Measurements from ENCODE around the gene COPRS.

Gene COPRS

DNA sequence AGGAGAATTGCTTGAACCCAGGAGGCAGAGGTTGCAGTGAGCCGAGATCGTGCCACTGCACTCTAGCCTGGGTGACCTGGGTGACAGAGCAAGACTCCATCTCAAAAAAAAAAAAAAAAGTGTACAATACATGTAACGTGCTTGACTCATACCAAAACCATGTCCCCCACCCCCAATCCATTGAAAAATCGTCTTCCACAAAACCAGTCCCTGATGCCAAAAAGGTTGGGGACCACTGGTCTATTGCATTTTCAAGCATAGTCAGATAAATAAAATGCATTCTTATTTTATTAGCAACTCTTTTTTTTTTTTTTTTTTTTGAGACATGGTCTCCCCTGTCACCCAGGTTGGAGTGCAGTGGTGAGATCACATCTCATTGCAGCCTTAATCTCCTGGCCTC, 52.1 kb downstream of the COPRS start (continued):
- TF ChIP-seq, protein P1, sequence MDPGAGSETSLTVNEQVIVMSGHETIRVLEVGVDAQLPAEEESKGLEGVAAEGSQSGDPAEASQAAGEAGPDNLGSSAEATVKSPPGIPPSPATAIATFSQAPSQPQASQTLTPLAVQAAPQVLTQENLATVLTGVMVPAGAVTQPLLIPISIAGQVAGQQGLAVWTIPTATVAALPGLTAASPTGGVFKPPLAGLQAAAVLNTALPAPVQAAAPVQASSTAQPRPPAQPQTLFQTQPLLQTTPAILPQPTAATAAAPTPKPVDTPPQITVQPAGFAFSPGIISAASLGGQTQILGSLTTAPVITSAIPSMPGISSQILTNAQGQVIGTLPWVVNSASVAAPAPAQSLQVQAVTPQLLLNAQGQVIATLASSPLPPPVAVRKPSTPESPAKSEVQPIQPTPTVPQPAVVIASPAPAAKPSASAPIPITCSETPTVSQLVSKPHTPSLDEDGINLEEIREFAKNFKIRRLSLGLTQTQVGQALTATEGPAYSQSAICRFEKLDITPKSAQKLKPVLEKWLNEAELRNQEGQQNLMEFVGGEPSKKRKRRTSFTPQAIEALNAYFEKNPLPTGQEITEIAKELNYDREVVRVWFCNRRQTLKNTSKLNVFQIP (CRISPR knock-in tag; IDR thresholded peaks at IDR 0.05; ENCODE audit: borderline replicate concordance, low read depth) = no peak

DNA sequence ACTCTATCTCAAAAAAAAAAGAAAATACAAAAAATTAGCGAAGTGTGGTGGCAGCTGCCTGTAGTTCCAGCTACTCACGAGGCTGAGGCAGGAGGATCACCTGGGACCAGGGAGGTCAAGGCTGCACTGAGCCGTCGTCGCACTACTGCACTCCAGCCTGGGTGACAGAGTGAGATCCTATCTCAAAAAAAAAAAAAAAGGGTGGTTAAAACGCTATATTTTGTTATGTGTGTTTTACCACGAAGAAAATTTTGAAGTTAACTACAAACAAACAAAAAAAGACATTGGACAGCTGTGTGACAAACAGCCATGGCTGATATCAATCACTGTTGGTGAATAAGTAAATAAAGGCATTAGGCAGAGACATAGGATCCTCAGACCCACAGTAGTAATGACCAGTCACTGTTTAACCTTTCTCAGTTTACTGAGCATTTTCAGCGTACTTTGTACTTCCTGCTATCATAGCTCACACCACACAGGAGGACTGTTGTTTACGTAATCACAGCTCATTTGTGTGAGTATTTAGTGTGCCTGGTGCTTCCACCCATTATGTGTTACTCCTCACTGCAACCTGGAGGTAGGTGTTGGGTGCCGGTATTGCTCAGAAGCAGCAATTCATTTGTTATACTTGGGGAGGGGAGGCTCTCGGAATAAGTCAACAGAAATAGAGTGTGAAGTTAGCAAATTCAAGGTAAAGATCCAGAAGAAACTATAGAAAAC, 55.4 kb downstream of the COPRS start:
- TF ChIP-seq, protein P2, sequence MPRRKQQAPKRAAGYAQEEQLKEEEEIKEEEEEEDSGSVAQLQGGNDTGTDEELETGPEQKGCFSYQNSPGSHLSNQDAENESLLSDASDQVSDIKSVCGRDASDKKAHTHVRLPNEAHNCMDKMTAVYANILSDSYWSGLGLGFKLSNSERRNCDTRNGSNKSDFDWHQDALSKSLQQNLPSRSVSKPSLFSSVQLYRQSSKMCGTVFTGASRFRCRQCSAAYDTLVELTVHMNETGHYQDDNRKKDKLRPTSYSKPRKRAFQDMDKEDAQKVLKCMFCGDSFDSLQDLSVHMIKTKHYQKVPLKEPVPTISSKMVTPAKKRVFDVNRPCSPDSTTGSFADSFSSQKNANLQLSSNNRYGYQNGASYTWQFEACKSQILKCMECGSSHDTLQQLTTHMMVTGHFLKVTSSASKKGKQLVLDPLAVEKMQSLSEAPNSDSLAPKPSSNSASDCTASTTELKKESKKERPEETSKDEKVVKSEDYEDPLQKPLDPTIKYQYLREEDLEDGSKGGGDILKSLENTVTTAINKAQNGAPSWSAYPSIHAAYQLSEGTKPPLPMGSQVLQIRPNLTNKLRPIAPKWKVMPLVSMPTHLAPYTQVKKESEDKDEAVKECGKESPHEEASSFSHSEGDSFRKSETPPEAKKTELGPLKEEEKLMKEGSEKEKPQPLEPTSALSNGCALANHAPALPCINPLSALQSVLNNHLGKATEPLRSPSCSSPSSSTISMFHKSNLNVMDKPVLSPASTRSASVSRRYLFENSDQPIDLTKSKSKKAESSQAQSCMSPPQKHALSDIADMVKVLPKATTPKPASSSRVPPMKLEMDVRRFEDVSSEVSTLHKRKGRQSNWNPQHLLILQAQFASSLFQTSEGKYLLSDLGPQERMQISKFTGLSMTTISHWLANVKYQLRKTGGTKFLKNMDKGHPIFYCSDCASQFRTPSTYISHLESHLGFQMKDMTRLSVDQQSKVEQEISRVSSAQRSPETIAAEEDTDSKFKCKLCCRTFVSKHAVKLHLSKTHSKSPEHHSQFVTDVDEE (CRISPR knock-in tag; IDR thresholded peaks at IDR 0.05) = no peak
- TF ChIP-seq SNAI2 (CRISPR knock-in tag; IDR thresholded peaks at IDR 0.05) (no peak), ESRRG (CRISPR knock-in tag; IDR thresholded peaks at IDR 0.05) (no peak), BACH2 (CRISPR knock-in tag; IDR thresholded peaks at IDR 0.05; ENCODE audit: borderline replicate concordance) (no peak), OSR1 (CRISPR knock-in tag; IDR thresholded peaks at IDR 0.05) (no peak), RARB (CRISPR knock-in tag; IDR thresholded peaks at IDR 0.05) (no peak), PPARA (CRISPR knock-in tag; IDR thresholded peaks at IDR 0.05; ENCODE audit: borderline replicate concordance) (no peak), ZFP30 (CRISPR knock-in tag; IDR thresholded peaks at IDR 0.05) (no peak), TCF4 (CRISPR knock-in tag; IDR thresholded peaks at IDR 0.05; ENCODE audit: borderline replicate concordance) (no peak), ARNTL (CRISPR knock-in tag; IDR thresholded peaks at IDR 0.05; ENCODE audit: borderline replicate concordance, low read depth) (no peak), ZNF8 (CRISPR knock-in tag; IDR thresholded peaks at IDR 0.05) (no peak), TOX (CRISPR knock-in tag; IDR thresholded peaks at IDR 0.05; ENCODE audit: borderline replicate concordance) (no peak)
- TF ChIP-seq, protein P3, sequence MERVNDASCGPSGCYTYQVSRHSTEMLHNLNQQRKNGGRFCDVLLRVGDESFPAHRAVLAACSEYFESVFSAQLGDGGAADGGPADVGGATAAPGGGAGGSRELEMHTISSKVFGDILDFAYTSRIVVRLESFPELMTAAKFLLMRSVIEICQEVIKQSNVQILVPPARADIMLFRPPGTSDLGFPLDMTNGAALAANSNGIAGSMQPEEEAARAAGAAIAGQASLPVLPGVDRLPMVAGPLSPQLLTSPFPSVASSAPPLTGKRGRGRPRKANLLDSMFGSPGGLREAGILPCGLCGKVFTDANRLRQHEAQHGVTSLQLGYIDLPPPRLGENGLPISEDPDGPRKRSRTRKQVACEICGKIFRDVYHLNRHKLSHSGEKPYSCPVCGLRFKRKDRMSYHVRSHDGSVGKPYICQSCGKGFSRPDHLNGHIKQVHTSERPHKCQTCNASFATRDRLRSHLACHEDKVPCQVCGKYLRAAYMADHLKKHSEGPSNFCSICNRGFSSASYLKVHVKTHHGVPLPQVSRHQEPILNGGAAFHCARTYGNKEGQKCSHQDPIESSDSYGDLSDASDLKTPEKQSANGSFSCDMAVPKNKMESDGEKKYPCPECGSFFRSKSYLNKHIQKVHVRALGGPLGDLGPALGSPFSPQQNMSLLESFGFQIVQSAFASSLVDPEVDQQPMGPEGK (CRISPR knock-in tag; IDR thresholded peaks at IDR 0.05; ENCODE audit: borderline replicate concordance) = no peak
- TF ChIP-seq, protein P1 (CRISPR knock-in tag; IDR thresholded peaks at IDR 0.05; ENCODE audit: borderline replicate concordance, low read depth) = no peak
- TF ChIP-seq, protein P4, sequence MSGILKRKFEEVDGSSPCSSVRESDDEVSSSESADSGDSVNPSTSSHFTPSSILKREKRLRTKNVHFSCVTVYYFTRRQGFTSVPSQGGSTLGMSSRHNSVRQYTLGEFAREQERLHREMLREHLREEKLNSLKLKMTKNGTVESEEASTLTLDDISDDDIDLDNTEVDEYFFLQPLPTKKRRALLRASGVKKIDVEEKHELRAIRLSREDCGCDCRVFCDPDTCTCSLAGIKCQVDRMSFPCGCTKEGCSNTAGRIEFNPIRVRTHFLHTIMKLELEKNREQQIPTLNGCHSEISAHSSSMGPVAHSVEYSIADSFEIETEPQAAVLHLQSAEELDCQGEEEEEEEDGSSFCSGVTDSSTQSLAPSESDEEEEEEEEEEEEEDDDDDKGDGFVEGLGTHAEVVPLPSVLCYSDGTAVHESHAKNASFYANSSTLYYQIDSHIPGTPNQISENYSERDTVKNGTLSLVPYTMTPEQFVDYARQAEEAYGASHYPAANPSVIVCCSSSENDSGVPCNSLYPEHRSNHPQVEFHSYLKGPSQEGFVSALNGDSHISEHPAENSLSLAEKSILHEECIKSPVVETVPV (CRISPR knock-in tag; IDR thresholded peaks at IDR 0.05) = no peak
- no peak for ATAC-seq

DNA sequence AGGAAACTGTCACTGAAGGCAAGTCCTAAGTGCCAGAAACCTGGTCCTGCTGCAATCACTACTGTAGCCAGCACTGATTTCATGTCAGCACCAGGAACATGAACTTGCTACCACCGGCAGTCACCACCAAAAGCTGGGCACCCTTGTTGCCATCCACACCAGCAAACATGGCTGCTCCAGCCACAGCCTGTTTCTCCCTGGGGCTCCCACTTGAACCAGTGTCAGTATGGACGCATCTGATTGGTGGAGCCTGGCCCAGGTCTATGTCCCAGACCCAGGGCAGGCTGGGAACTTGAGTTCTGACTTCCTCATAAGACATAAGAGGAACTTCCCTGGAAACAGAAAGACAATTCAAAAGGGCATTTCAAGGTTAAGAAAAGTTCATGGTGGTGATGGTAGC, 56.5 kb downstream of the COPRS start:
- ATAC-seq = peak; percentile 71
- TF ChIP-seq PPARA (CRISPR knock-in tag; IDR thresholded peaks at IDR 0.05; ENCODE audit: borderline replicate concordance) (no peak), TCF4 (CRISPR knock-in tag; IDR thresholded peaks at IDR 0.05; ENCODE audit: borderline replicate concordance) (no peak), ZNF8 (CRISPR knock-in tag; IDR thresholded peaks at IDR 0.05) (no peak), ZNF70 (CRISPR knock-in tag; IDR thresholded peaks at IDR 0.05) (no peak), ZC3H10 (CRISPR knock-in tag; IDR thresholded peaks at IDR 0.05) (no peak), GLIS3 (CRISPR knock-in tag; IDR thresholded peaks at IDR 0.05) (no peak), ZFP3 (CRISPR knock-in tag; IDR thresholded peaks at IDR 0.05) (no peak), OSR1 (CRISPR knock-in tag; IDR thresholded peaks at IDR 0.05) (no peak), ZFP30 (CRISPR knock-in tag; IDR thresholded peaks at IDR 0.05) (no peak), RARB (CRISPR knock-in tag; IDR thresholded peaks at IDR 0.05) (no peak), ESRRG (CRISPR knock-in tag; IDR thresholded peaks at IDR 0.05) (no peak), SNAI2 (CRISPR knock-in tag; IDR thresholded peaks at IDR 0.05) (no peak), TOX (CRISPR knock-in tag; IDR thresholded peaks at IDR 0.05; ENCODE audit: borderline replicate concordance) (no peak), CSDC2 (CRISPR knock-in tag; IDR thresholded peaks at IDR 0.05) (no peak)
- TF ChIP-seq, protein P4 (CRISPR knock-in tag; IDR thresholded peaks at IDR 0.05) = no peak
- TF ChIP-seq, protein P2 (CRISPR knock-in tag; IDR thresholded peaks at IDR 0.05) = no peak
